PC-9 (cell line): ENCODE results near the gene GSTA4. TPM values are rescaled to one million over a fixed set of nuclear protein-coding genes. Genes with fewer than 3 reads are reported as not detected.
"Not testable (repeated sequence)": the region's sequence is repeated elsewhere in the genome, so short reads cannot be mapped to it uniquely, and the experiment has no call there.

Experiments
- BruUV-seq: library from RNA; stranded (reverse); fragments of 400-500 nt; replicated peaks from 2 replicates; lab custom pipeline; 2021; lab: Mats Ljungman, UMichigan
- CTCF ChIA-PET: fragments of 300-600 bp; sonication (Branson Sonifier 250); formaldehyde crosslinking; loops from one replicate; lab custom pipeline; 2022; ENCODE audit warnings: antibody characterized with exemption; lab: Charles Lee
- POLR2A ChIA-PET: fragments of 300-600 bp; sonication (Branson Sonifier 250); formaldehyde crosslinking; loops from one replicate; lab custom pipeline; 2022; ENCODE audit warnings: antibody characterized with exemption; ENCODE audit not compliant: unreplicated experiment; lab: Charles Lee
- DNase-seq, 2 experiments: peaks; one replicate each; pipeline versions ENCODE4 v3.0.0 to v3.0.0-alpha.2; 2015 to 2022; ENCODE audit warnings: mixed read lengths in 1 of 2
- H2AFZ ChIP-seq: fragments of 200-600 bp; sonication (generic); 2 replicates; pipeline ENCODE4 v1.8.1; 2017; ENCODE audit warnings: antibody characterized with exemption
- H3F3A ChIP-seq: fragments of 200-600 bp; sonication (generic); 2 replicates; pipeline ENCODE4 v1.8.1; 2017; ENCODE audit warnings: antibody characterized with exemption, mild to moderate bottlenecking, low read depth; ENCODE audit not compliant: insufficient read depth
- H3K27ac ChIP-seq: fragments of 200-600 bp; sonication (generic); 2 replicates; pipeline ENCODE4 v1.6.1; 2016; ENCODE audit warnings: mixed run types
- H3K27me3 ChIP-seq: fragments of 200-600 bp; sonication (generic); 2 replicates; pipeline ENCODE4 v1.6.1; 2016; ENCODE audit warnings: low read depth, mixed run types; ENCODE audit not compliant: insufficient read depth
- H3K36me3 ChIP-seq: fragments of 200-600 bp; sonication (generic); 2 replicates; pipeline ENCODE4 v1.6.1; 2016; ENCODE audit warnings: low read depth, mixed run types
- H3K4me1 ChIP-seq: fragments of 200-600 bp; sonication (generic); replicated peaks from 2 replicates; pipeline ENCODE4 v1.6.1; 2016; ENCODE audit warnings: mixed run types; ENCODE audit not compliant: insufficient read depth
- H3K4me2 ChIP-seq: fragments of 200-600 bp; sonication (generic); 2 replicates; pipeline ENCODE4 v1.6.1; 2017; ENCODE audit warnings: mixed run types
- H3K4me3 ChIP-seq: fragments of 200-600 bp; sonication (generic); 2 replicates; pipeline ENCODE4 v1.6.1; 2016; ENCODE audit warnings: mixed run types
- H3K79me2 ChIP-seq: fragments of 200-600 bp; sonication (generic); 2 replicates; pipeline ENCODE4 v1.6.1; 2017; ENCODE audit warnings: low read depth, mixed run types
- H3K9me2 ChIP-seq: fragments of 200-600 bp; sonication (generic); 2 replicates; pipeline ENCODE4 v1.8.1; 2017; ENCODE audit warnings: mild to moderate bottlenecking; ENCODE audit not compliant: insufficient read depth
- H3K9me3 ChIP-seq: fragments of 200-600 bp; sonication (generic); 2 replicates; pipeline ENCODE4 v1.8.1; 2016; ENCODE audit warnings: low read depth; ENCODE audit not compliant: insufficient read depth
- H4K20me1 ChIP-seq: fragments of 200-600 bp; sonication (generic); 2 replicates; pipeline ENCODE4 v1.8.1; 2017; ENCODE audit not compliant: insufficient read depth
- EZH2 ChIP-seq: fragments of 200-600 bp; sonication (generic); IDR thresholded peaks from 2 replicates; pipeline ENCODE4 v1.8.0; 2017; ENCODE audit warnings: antibody characterized with exemption, low read depth
- intact Hi-C: fragments of 100-400 bp; cut with micrococcal nuclease; formaldehyde crosslinking; loops from one replicate; pipeline ENCODE4 v1.10.0; 2022; ENCODE audit not compliant: unreplicated experiment
- total RNA-seq: library from RNA; stranded (reverse); gene quantifications from 2 replicates; pipeline ENCODE4 v1.2.3, GENCODE V29; 2021
- TF ChIP-seq, protein P1 (sequence below): fragments of 200-600 bp; sonication (generic); conservative IDR thresholded peaks from 2 replicates; pipeline ENCODE4 v1.6.1; 2017; ENCODE audit warnings: mixed run types, antibody characterized with exemption, mild to moderate bottlenecking, moderate library complexity

The GSTA4 gene
- total RNA-seq, 1 experiment from 2014 or later: 3.4 TPM

DNA sequence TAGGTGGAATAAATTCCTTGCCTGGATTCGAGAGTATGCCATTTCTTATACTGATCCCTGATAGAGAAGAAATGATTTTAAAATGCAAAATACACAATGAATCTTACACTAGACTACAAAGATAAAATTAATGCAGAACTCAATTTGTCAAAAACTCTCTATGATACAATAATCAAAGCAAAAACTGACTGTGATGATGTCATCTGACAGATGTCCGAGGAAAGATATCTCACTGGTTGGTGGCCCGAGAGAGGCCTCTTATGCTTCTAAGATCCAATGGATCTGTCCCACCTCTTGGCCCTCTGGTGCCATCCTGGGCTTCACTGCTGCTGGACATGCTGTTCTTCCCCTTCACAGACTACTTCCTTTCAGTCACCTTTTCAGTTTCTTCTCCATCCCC lies 14.4 kb upstream of the GSTA4 start:
- Histone ChIP-seq H3F3A (peaks cover 16% of the 10 kb centered on the region; the same call in 1 of the 2 replicates), H3K79me2 (no peaks in the 10 kb centered on the region), H4K20me1 (no peaks in the 10 kb centered on the region), H2AFZ (no peak overlapping the region), H3K27ac (no peak overlapping the region), H3K9me3 (no peaks in the 10 kb centered on the region), H3K9me2 (no peaks in the 10 kb centered on the region), H3K27me3 (no peaks in the 10 kb centered on the region), H3K36me3 (peaks cover 3% of the 10 kb centered on the region; the same call in 1 of the 2 replicates), H3K4me3 (no peak overlapping the region), H3K4me2 (no peak overlapping the region), H3K4me1 (peaks cover 27% of the 10 kb centered on the region)
- TF ChIP-seq, protein P1, sequence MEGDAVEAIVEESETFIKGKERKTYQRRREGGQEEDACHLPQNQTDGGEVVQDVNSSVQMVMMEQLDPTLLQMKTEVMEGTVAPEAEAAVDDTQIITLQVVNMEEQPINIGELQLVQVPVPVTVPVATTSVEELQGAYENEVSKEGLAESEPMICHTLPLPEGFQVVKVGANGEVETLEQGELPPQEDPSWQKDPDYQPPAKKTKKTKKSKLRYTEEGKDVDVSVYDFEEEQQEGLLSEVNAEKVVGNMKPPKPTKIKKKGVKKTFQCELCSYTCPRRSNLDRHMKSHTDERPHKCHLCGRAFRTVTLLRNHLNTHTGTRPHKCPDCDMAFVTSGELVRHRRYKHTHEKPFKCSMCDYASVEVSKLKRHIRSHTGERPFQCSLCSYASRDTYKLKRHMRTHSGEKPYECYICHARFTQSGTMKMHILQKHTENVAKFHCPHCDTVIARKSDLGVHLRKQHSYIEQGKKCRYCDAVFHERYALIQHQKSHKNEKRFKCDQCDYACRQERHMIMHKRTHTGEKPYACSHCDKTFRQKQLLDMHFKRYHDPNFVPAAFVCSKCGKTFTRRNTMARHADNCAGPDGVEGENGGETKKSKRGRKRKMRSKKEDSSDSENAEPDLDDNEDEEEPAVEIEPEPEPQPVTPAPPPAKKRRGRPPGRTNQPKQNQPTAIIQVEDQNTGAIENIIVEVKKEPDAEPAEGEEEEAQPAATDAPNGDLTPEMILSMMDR: no peak
- TF ChIP-seq EZH2: no peak
- POLR2A ChIA-PET: no interaction called here
- BruUV-seq: no TSS peak
- intact Hi-C loops: no loop called here
- CTCF ChIA-PET: no interaction called here
- DNase-seq: no peak

GRCh38 chr6:53009056-53009455 lies 14.0 kb upstream of the GSTA4 start:
- DNase-seq: no peak
- Histone ChIP-seq H3K27ac (no peak overlapping the region), H2AFZ (no peak overlapping the region), H3K79me2 (no peaks in the 10 kb centered on the region), H4K20me1 (no peaks in the 10 kb centered on the region), H3K27me3 (no peaks in the 10 kb centered on the region), H3K9me2 (no peaks in the 10 kb centered on the region), H3K9me3 (no peaks in the 10 kb centered on the region), H3K4me1 (peaks cover 23% of the 10 kb centered on the region), H3F3A (peaks cover 11% of the 10 kb centered on the region; the same call in 1 of the 2 replicates), H3K4me3 (no peak overlapping the region), H3K36me3 (peaks cover 3% of the 10 kb centered on the region; the same call in 1 of the 2 replicates), H3K4me2 (no peak overlapping the region)
- BruUV-seq: no TSS peak
- ChIA-PET CTCF (no interaction called here), POLR2A (no interaction called here)
- intact Hi-C loops: no loop called here
- TF ChIP-seq, protein P1: no peak
- TF ChIP-seq EZH2: no peak

DNA sequence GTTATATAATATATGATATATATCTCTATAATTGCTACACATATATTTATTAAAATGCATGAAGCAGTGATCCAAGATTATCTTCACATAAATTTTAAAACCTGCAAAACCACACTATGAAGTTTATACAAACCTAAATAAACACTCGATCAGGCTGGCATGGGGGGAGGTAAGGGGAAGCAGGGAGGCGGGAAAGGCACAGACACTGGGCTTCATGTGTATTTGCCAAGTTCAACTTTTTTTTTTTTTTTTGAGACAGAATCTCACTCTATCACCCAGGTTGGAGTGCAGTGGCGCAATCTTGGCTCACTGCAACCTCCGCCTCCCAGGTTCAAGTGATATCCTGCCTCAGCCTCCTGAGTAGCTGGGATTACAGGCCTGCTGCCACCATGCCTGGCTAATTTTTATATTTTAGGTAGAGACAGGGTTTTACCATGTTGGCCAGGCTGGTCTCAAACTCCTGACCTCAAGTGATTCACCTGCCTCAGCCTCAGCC lies 13.2 kb upstream of the GSTA4 start:
- H3K27me3 ChIP-seq, H2AFZ ChIP-seq, intact Hi-C loops, H3K79me2 ChIP-seq, H3F3A ChIP-seq, H3K27ac ChIP-seq, H3K4me2 ChIP-seq, BruUV-seq, H3K9me2 ChIP-seq, H3K4me3 ChIP-seq, POLR2A ChIA-PET, DNase-seq, H4K20me1 ChIP-seq, H3K9me3 ChIP-seq, CTCF ChIA-PET, H3K36me3 ChIP-seq: not testable (repeated sequence)
- H3K4me1 ChIP-seq: peaks cover 15% of the 10 kb centered on the region
